Measurements from ENCODE around the gene WDFY4. TPM values are rescaled to one million over a fixed set of nuclear protein-coding genes. Genes with fewer than 3 reads are reported as not detected.
"Not testable (repeated sequence)": the region's sequence is repeated elsewhere in the genome, so short reads cannot be mapped to it uniquely, and the experiment has no call there.

Gene WDFY4
- total and polyA plus RNA-seq, 2 donors (not counting 1 experiment from before 2014, with no cell fraction given) = 0.06 to 0.66 TPM

DNA sequence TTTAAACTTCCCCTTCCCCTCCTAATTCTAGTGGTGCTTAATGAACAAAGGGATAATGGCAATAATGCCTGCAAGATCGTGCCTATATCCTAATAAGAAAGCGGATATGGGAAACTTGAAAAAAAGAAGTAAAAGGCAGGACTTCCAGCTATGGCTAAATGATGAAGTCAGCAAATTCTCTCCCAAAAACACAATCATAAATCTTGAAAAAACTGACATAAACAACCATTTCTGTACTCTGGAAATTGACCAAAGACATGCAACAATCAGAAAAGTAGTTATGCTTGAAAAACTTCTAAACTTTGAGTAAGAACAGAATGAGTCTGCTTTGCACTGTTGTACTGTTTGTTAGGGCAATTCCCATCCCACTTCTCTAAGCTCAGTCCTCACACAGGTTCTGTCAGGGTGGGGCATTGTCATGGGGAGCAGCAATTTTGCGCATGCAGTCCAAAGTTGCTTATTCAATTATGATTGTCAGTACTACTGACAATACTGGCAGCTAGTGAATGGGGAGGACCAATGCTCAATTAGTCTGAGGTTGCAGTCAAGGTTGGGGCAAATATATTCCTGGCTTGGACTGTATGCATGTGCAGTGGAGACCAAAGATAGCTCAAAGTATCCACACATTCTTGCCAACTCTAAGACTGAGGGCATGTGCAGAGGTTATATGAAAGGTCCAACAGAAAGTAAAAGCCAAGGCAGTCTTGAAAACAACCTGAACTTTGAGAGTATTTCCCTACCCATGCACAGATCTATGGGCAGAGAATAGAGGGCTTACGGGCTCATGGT lies 45.7 kb upstream of the WDFY4 start:
- Histone ChIP-seq H4K20me1 (ENCODE audit: control insufficient read depth, extremely low read depth, insufficient read depth, low read length) (no peaks in the 10 kb centered on the region), H3K9me3 (ENCODE audit: control insufficient read depth, insufficient read depth, low read depth, low read length) (no peaks in the 10 kb centered on the region), H3K4me2 (ENCODE audit: extremely low read depth, insufficient read depth, low read length) (no peak overlapping the region), H3K4me3 (replicated peaks in 1 of 4; ENCODE audit: control extremely low read depth in 1 of 4, insufficient read depth in 1 of 4, low read depth in 3 of 4, low read length in 4 of 4) (no peak overlapping the region), H3K36me3 (ENCODE audit: control insufficient read depth, insufficient read depth, low read length) (no peaks in the 10 kb centered on the region), H3K27ac (ENCODE audit: insufficient read depth, low read length) (no peak overlapping the region), H3K27me3 (ENCODE audit: control insufficient read depth, insufficient read depth, low read length) (no peaks in the 10 kb centered on the region), H2AFZ (ENCODE audit: low read length) (no peak overlapping the region), H3K79me2 (ENCODE audit: control insufficient read depth, insufficient read depth, low read length) (no peaks in the 10 kb centered on the region), H3K4me1 (ENCODE audit: control insufficient read depth, extremely low read depth, insufficient read depth, low read length) (peaks cover 12% of the 10 kb centered on the region), H3K9ac (ENCODE audit: insufficient read depth, low read length) (no peak overlapping the region)
- no peak for TF ChIP-seq EZH2 (IDR thresholded peaks at IDR 0.05; ENCODE audit: low read length, missing control alignments)
- TF ChIP-seq, protein P1, sequence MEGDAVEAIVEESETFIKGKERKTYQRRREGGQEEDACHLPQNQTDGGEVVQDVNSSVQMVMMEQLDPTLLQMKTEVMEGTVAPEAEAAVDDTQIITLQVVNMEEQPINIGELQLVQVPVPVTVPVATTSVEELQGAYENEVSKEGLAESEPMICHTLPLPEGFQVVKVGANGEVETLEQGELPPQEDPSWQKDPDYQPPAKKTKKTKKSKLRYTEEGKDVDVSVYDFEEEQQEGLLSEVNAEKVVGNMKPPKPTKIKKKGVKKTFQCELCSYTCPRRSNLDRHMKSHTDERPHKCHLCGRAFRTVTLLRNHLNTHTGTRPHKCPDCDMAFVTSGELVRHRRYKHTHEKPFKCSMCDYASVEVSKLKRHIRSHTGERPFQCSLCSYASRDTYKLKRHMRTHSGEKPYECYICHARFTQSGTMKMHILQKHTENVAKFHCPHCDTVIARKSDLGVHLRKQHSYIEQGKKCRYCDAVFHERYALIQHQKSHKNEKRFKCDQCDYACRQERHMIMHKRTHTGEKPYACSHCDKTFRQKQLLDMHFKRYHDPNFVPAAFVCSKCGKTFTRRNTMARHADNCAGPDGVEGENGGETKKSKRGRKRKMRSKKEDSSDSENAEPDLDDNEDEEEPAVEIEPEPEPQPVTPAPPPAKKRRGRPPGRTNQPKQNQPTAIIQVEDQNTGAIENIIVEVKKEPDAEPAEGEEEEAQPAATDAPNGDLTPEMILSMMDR (conservative IDR thresholded peaks at IDR 0.05 in 1 of 2, IDR thresholded peaks at IDR 0.05 in 1 of 2; ENCODE audit: low read depth in 1 of 2, low read length in 2 of 2) = no peak
- DNase-seq (ENCODE audit: low read depth in 2 of 2) = peak in 1 of 2 donors; percentile 57

DNA sequence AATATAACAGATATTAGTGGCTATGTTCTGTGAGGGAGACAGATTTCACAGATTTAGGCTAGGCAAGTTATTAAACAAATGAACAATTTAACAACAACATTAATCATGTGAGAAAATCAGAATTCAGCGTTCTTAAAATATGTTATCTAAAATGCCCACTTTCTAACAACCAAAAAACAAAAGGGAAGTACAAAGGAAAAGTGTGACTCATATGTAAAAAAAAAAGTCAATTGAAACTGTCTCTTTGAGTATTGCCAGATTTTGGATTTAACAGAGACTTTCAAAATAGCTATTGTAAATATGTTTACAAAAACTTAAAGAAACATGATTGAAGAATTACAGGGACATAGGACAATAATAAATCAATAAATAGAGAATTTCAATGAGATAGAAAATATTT lies 45.0 kb upstream of the WDFY4 start:
- no peak for TF ChIP-seq EZH2 (IDR thresholded peaks at IDR 0.05; ENCODE audit: low read length, missing control alignments)
- TF ChIP-seq, protein P1 (conservative IDR thresholded peaks at IDR 0.05 in 1 of 2, IDR thresholded peaks at IDR 0.05 in 1 of 2; ENCODE audit: low read depth in 1 of 2, low read length in 2 of 2) = no peak
- H4K20me1 ChIP-seq (ENCODE audit: control insufficient read depth, extremely low read depth, insufficient read depth, low read length) = no peaks in the 10 kb centered on the region
- no peak overlapping the region for H3K4me2 ChIP-seq (ENCODE audit: extremely low read depth, insufficient read depth, low read length)
- H3K27me3 ChIP-seq (ENCODE audit: control insufficient read depth, insufficient read depth, low read length) = no peaks in the 10 kb centered on the region
- H3K27ac ChIP-seq (ENCODE audit: insufficient read depth, low read length) = no peak overlapping the region
- DNase-seq (ENCODE audit: low read depth in 2 of 2) = no peak
- H3K9me3 ChIP-seq (ENCODE audit: control insufficient read depth, insufficient read depth, low read depth, low read length) = no peaks in the 10 kb centered on the region
- H2AFZ ChIP-seq (ENCODE audit: low read length) = no peak overlapping the region
- no peak overlapping the region for H3K9ac ChIP-seq (ENCODE audit: insufficient read depth, low read length)
- H3K79me2 ChIP-seq (ENCODE audit: control insufficient read depth, insufficient read depth, low read length) = no peaks in the 10 kb centered on the region
- H3K4me1 ChIP-seq (ENCODE audit: control insufficient read depth, extremely low read depth, insufficient read depth, low read length) = peaks cover 7% of the 10 kb centered on the region
- H3K36me3 ChIP-seq (ENCODE audit: control insufficient read depth, insufficient read depth, low read length) = no peaks in the 10 kb centered on the region
- H3K4me3 ChIP-seq (replicated peaks in 1 of 4; ENCODE audit: control extremely low read depth in 1 of 4, insufficient read depth in 1 of 4, low read depth in 3 of 4, low read length in 4 of 4) = no peak overlapping the region

DNA sequence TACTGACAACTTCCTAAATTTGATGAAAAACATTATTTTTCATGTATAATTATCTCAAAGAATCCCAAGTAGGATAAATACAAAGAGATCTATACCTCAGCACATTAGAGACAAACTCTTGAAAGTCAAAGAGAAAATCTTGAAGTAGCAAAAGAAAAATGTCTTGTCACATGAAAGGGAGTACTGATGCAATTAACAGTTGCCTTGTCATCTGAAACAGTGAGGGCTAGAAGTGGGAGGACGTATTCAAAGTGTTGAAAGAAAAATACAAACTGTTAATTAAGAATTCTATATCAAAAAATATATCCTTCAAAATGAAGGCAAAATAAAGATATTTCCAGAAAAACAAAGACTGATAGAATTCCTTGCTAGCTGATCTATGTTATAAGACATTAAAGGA lies 44.3 kb upstream of the WDFY4 start:
- no peaks in the 10 kb centered on the region for H3K9me3 ChIP-seq (ENCODE audit: control insufficient read depth, insufficient read depth, low read depth, low read length)
- peaks cover under 1% of the 10 kb centered on the region for H3K4me1 ChIP-seq (ENCODE audit: control insufficient read depth, extremely low read depth, insufficient read depth, low read length)
- H3K4me2 ChIP-seq (ENCODE audit: extremely low read depth, insufficient read depth, low read length) = no peak overlapping the region
- H3K4me3 ChIP-seq (replicated peaks in 1 of 4; ENCODE audit: control extremely low read depth in 1 of 4, insufficient read depth in 1 of 4, low read depth in 3 of 4, low read length in 4 of 4) = no peak overlapping the region
- H3K36me3 ChIP-seq (ENCODE audit: control insufficient read depth, insufficient read depth, low read length) = no peaks in the 10 kb centered on the region
- no peak overlapping the region for H3K9ac ChIP-seq (ENCODE audit: insufficient read depth, low read length)
- no peak for DNase-seq (ENCODE audit: low read depth in 2 of 2)
- H2AFZ ChIP-seq (ENCODE audit: low read length) = no peak overlapping the region
- no peaks in the 10 kb centered on the region for H3K79me2 ChIP-seq (ENCODE audit: control insufficient read depth, insufficient read depth, low read length)
- H3K27me3 ChIP-seq (ENCODE audit: control insufficient read depth, insufficient read depth, low read length) = no peaks in the 10 kb centered on the region
- H3K27ac ChIP-seq (ENCODE audit: insufficient read depth, low read length) = no peak overlapping the region
- no peaks in the 10 kb centered on the region for H4K20me1 ChIP-seq (ENCODE audit: control insufficient read depth, extremely low read depth, insufficient read depth, low read length)
- TF ChIP-seq EZH2 (IDR thresholded peaks at IDR 0.05; ENCODE audit: low read length, missing control alignments) = no peak

DNA sequence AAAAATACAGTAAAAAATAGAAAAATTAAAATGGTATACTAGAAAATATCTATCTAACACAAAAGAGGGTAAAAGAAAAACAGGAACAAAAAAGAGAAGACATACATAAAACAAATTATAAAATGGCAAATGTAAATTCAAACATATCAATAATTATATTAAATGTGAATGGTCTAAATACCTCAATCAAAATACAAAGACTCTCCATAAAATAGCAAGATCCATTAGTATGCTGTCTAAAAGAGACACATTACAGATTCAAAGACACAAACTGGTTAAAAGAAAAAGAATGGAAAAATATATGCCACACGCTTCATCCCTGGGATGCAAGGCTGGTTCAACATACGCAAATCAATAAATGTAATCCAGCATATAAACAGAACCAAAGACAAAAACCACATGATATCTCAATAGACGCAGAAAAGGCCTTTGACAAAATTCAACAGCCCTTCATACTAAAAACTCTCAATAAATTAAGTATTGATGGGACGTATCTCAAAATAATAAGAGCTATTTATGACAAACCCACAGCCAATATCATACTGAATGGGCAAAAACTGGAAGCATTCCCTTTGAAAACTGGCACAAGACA lies 43.5 kb upstream of the WDFY4 start:
- H3K79me2 ChIP-seq (ENCODE audit: control insufficient read depth, insufficient read depth, low read length); H3K36me3 ChIP-seq (ENCODE audit: control insufficient read depth, insufficient read depth, low read length); H3K4me3 ChIP-seq (replicated peaks in 1 of 4; ENCODE audit: control extremely low read depth in 1 of 4, insufficient read depth in 1 of 4, low read depth in 3 of 4, low read length in 4 of 4); H3K27me3 ChIP-seq (ENCODE audit: control insufficient read depth, insufficient read depth, low read length); H2AFZ ChIP-seq (ENCODE audit: low read length); H3K4me1 ChIP-seq (ENCODE audit: control insufficient read depth, extremely low read depth, insufficient read depth, low read length); H3K9ac ChIP-seq (ENCODE audit: insufficient read depth, low read length); H3K27ac ChIP-seq (ENCODE audit: insufficient read depth, low read length); H4K20me1 ChIP-seq (ENCODE audit: control insufficient read depth, extremely low read depth, insufficient read depth, low read length); DNase-seq (ENCODE audit: low read depth in 2 of 2); H3K9me3 ChIP-seq (ENCODE audit: control insufficient read depth, insufficient read depth, low read depth, low read length); H3K4me2 ChIP-seq (ENCODE audit: extremely low read depth, insufficient read depth, low read length): not testable (repeated sequence)
